HEK293 (cell line): Measurements from ENCODE around the gene KHSRP.

Experiments
- CTCF ChIA-PET: fragments of 350-600 bp; formaldehyde crosslinking; extraction: SDS; loops from one replicate; lab custom pipeline; 2021; ENCODE audit warnings: antibody characterized with exemption; lab: Yijun Ruan, JAX
- POLR2A ChIA-PET: fragments of 300-600 bp; formaldehyde crosslinking; extraction: SDS; loops from one replicate; lab custom pipeline; 2020; ENCODE audit warnings: antibody characterized with exemption, inconsistent platforms; lab: Yijun Ruan, JAX
- H3K27ac ChIP-seq: fragments of 200-500 bp; sonication (Bioruptor generic); 2 replicates; pipeline ENCODE4 v1.5.1; 2014; ENCODE audit warnings: low read depth, low read length, control low read depth, inconsistent platforms; ENCODE audit errors: extremely low read depth
- H3K36me3 ChIP-seq, 2 experiments: fragments of 200-500 bp in 1 of 2; sonication (Bioruptor generic) in 1 of 2; 1 replicate in 1 of 2; 2 replicates in 1 of 2; pipeline ENCODE4 v1.5.1; 2014 to 2017; ENCODE audit warnings: inconsistent platforms in 2 of 2, low read length in 2 of 2; ENCODE audit not compliant: control insufficient read depth in 2 of 2, insufficient read depth in 1 of 2
- H3K4me1 ChIP-seq: fragments of 200-500 bp; sonication (Bioruptor generic); 2 replicates; pipeline ENCODE4 v1.5.1; 2014; ENCODE audit warnings: mild to moderate bottlenecking, low read length, inconsistent platforms; ENCODE audit not compliant: control insufficient read depth, insufficient read depth
- H3K4me3 ChIP-seq: 2 replicates; pipeline ENCODE4 v1.5.1; 2011; ENCODE audit warnings: low read depth, mild to moderate bottlenecking, control low read depth, low read length, moderate library complexity
- H3K9me3 ChIP-seq: fragments of 200-500 bp; sonication (Bioruptor generic); 2 replicates; pipeline ENCODE4 v1.5.1; 2014; ENCODE audit warnings: low read depth, low read length, inconsistent platforms; ENCODE audit not compliant: control insufficient read depth, insufficient read depth
- FEZF1 ChIP-seq: fragments of 450-650 bp; formaldehyde crosslinking; IDR thresholded peaks from 2 replicates; pipeline ENCODE4 v1.5.1; 2016; ENCODE audit warnings: missing biosample characterization, missing genetic modification characterization
- KLF1 ChIP-seq: fragments of 450-650 bp; formaldehyde crosslinking; IDR thresholded peaks from 2 replicates; pipeline ENCODE4 v1.5.1; 2016; ENCODE audit warnings: missing biosample characterization, missing genetic modification characterization
- SETDB1 ChIP-seq: IDR thresholded peaks from one replicate; pipeline ENCODE4 v1.6.1; 2017; ENCODE audit warnings: mild to moderate bottlenecking, low read length, moderate library complexity, mixed read lengths; ENCODE audit not compliant: insufficient read length
- ZFP3 ChIP-seq: fragments of 450-650 bp; formaldehyde crosslinking; IDR thresholded peaks from 2 replicates; pipeline ENCODE4 v1.5.1; 2016; ENCODE audit warnings: low read depth, missing biosample characterization, missing genetic modification characterization
- ZIC2 ChIP-seq: fragments of 450-650 bp; formaldehyde crosslinking; IDR thresholded peaks from 2 replicates; pipeline ENCODE4 v1.5.1; 2016; ENCODE audit warnings: missing biosample characterization, missing genetic modification characterization
- ZNF211 ChIP-seq: fragments of 450-650 bp; formaldehyde crosslinking; IDR thresholded peaks from 2 replicates; pipeline ENCODE4 v1.5.1; 2016; ENCODE audit warnings: low read depth, missing biosample characterization, missing genetic modification characterization
- ZNF239 ChIP-seq: fragments of 450-650 bp; formaldehyde crosslinking; IDR thresholded peaks from 2 replicates; pipeline ENCODE4 v1.5.1; 2016; ENCODE audit warnings: missing biosample characterization, missing genetic modification characterization
- ZNF248 ChIP-seq: fragments of 450-650 bp; formaldehyde crosslinking; IDR thresholded peaks from 2 replicates; pipeline ENCODE4 v1.5.1; 2017; ENCODE audit warnings: missing biosample characterization, missing genetic modification characterization
- ZNF292 ChIP-seq: fragments of 450-650 bp; formaldehyde crosslinking; IDR thresholded peaks from 2 replicates; pipeline ENCODE4 v1.5.1; 2016; ENCODE audit warnings: low read depth, missing biosample characterization, missing genetic modification characterization, borderline replicate concordance
- ZNF558 ChIP-seq: fragments of 450-650 bp; formaldehyde crosslinking; IDR thresholded peaks from 2 replicates; pipeline ENCODE4 v1.5.1; 2016; ENCODE audit warnings: missing biosample characterization, missing genetic modification characterization
- ZNF560 ChIP-seq: fragments of 450-650 bp; formaldehyde crosslinking; IDR thresholded peaks from 2 replicates; pipeline ENCODE4 v1.5.1; 2017; ENCODE audit warnings: missing biosample characterization, missing genetic modification characterization, borderline replicate concordance
- ZNF561 ChIP-seq: fragments of 450-650 bp; IDR thresholded peaks from 2 replicates; pipeline ENCODE4 v1.5.1; 2018; ENCODE audit warnings: missing biosample characterization, missing genetic modification characterization, borderline replicate concordance
- ZNF596 ChIP-seq: fragments of 450-650 bp; IDR thresholded peaks from 2 replicates; pipeline ENCODE4 v1.5.0; 2018; ENCODE audit warnings: missing biosample characterization, mild to moderate bottlenecking, missing genetic modification characterization, moderate library complexity
- ZNF654 ChIP-seq: fragments of 450-650 bp; formaldehyde crosslinking; IDR thresholded peaks from 2 replicates; pipeline ENCODE4 v1.5.1; 2016; ENCODE audit warnings: low read depth, missing biosample characterization, missing genetic modification characterization
- ZNF76 ChIP-seq: fragments of 450-650 bp; formaldehyde crosslinking; IDR thresholded peaks from 2 replicates; pipeline ENCODE4; 2016; ENCODE audit warnings: low read depth, missing biosample characterization, missing genetic modification characterization, borderline replicate concordance
- ZNF792 ChIP-seq: fragments of 450-650 bp; formaldehyde crosslinking; IDR thresholded peaks from 2 replicates; pipeline ENCODE4 v1.5.1; 2016; ENCODE audit warnings: missing biosample characterization, missing genetic modification characterization
- TF ChIP-seq, protein P1 (sequence below): fragments of 450-650 bp; formaldehyde crosslinking; IDR thresholded peaks from 2 replicates; pipeline ENCODE4 v1.5.0; 2017; ENCODE audit warnings: missing biosample characterization, missing genetic modification characterization, borderline replicate concordance
- TF ChIP-seq, protein P2 (sequence below): fragments of 450-650 bp; formaldehyde crosslinking; IDR thresholded peaks from 2 replicates; pipeline ENCODE4 v1.5.1; 2016; ENCODE audit warnings: missing biosample characterization, missing genetic modification characterization, borderline replicate concordance
- TF ChIP-seq, protein P3 (sequence below): fragments of 450-650 bp; formaldehyde crosslinking; IDR thresholded peaks from 2 replicates; pipeline ENCODE4 v1.5.1; 2016; ENCODE audit warnings: missing biosample characterization, missing genetic modification characterization
- TF ChIP-seq, protein P4 (sequence below): fragments of 450-650 bp; formaldehyde crosslinking; IDR thresholded peaks from 2 replicates; pipeline ENCODE4; 2016; ENCODE audit warnings: missing biosample characterization, missing genetic modification characterization
- TF ChIP-seq, protein P5 (sequence below): fragments of 450-650 bp; formaldehyde crosslinking; IDR thresholded peaks from 2 replicates; pipeline ENCODE4 v1.5.1; 2017; ENCODE audit warnings: missing biosample characterization, missing genetic modification characterization
- TF ChIP-seq, protein P6 (sequence below): fragments of 450-650 bp; formaldehyde crosslinking; IDR thresholded peaks from 2 replicates; pipeline ENCODE4 v1.5.1; 2017; ENCODE audit warnings: missing biosample characterization, missing genetic modification characterization

KHSRP gene, protein sequence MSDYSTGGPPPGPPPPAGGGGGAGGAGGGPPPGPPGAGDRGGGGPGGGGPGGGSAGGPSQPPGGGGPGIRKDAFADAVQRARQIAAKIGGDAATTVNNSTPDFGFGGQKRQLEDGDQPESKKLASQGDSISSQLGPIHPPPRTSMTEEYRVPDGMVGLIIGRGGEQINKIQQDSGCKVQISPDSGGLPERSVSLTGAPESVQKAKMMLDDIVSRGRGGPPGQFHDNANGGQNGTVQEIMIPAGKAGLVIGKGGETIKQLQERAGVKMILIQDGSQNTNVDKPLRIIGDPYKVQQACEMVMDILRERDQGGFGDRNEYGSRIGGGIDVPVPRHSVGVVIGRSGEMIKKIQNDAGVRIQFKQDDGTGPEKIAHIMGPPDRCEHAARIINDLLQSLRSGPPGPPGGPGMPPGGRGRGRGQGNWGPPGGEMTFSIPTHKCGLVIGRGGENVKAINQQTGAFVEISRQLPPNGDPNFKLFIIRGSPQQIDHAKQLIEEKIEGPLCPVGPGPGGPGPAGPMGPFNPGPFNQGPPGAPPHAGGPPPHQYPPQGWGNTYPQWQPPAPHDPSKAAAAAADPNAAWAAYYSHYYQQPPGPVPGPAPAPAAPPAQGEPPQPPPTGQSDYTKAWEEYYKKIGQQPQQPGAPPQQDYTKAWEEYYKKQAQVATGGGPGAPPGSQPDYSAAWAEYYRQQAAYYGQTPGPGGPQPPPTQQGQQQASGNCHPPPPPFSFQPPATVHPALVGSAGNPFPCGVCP

DNA sequence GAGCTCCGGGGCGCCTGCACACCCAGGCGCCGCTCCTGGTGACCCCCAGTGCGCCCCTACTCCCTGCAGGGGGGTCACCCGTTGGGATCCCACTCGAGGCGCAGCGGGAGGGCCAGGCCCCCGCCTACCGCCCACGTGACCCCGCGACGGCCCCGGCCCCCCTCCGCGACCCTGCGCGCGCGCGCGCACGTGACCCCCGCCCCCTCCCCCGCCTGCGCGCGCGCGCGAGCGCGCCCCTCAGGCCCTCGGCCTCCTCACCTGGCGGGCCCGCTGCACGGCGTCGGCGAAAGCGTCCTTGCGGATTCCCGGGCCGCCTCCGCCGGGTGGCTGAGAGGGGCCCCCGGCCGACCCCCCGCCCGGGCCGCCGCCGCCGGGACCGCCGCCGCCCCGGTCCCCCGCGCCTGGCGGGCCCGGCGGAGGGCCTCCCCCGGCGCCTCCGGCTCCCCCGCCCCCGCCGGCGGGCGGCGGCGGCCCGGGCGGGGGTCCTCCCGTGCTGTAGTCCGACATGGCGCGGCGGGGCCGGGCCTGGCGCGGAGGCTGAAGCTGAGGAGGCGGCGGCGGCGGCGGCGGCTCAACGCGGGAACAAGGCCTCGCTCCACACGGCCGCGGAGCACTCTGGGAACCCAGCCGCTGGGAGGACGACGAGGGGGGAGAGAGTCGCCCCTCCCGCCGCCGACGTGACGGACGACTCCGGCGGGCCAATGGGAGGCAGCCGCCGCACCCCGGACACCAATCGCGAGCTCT lies at the start of gene KHSRP:
Gene KHSRP, minus strand, starts transcription at position 617 of the 744 bp plus-strand sequence. Its CDS starts 110 bp downstream, at position 507.
- POLR2A ChIA-PET: interaction anchor here (0.5 to 2.1 kb wide), 24 partner anchors 8 to 412 kb away, joined by 3 to 25 read pairs (median 4); partner anchors contain the start of genes ALKBH7, CLPP, GPR108 and GTF2F1
- Histone ChIP-seq H3K36me3 (peaks cover 6 to 40% of the 10 kb centered on the region in 2 experiments; a peak in 2 of 3 replicates), H3K4me3 (peak within 1 kb of the TSS; percentile 84), H3K9me3 (no peaks in the 10 kb centered on the region), H3K4me1 (peaks cover 7% of the 10 kb centered on the region), H3K27ac (peak within 1 kb of the TSS; percentile 79)
- CTCF ChIA-PET: interaction anchor here (0.6 kb wide), 1 partner anchor 503 kb away, joined by 3 read pairs; no protein-coding TSS in a partner anchor
- TF ChIP-seq ZNF792 (no peak), ZIC2 (tag by site-specific recombination) (peak; percentile 90), SETDB1 (no peak), ZNF558 (no peak), ZNF560 (tag by site-specific recombination) (no peak), ZNF561 (no peak), KLF1 (tag by site-specific recombination) (no peak), ZNF239 (no peak), FEZF1 (tag by site-specific recombination) (no peak), ZNF76 (tag by site-specific recombination) (peak; percentile 84), ZNF211 (tag by site-specific recombination) (no peak), ZNF292 (tag by site-specific recombination) (no peak), ZNF596 (tag by site-specific recombination) (no peak), ZFP3 (tag by site-specific recombination) (no peak), ZNF248 (tag by site-specific recombination) (no peak), ZNF654 (tag by site-specific recombination) (no peak)
- TF ChIP-seq, protein P1, sequence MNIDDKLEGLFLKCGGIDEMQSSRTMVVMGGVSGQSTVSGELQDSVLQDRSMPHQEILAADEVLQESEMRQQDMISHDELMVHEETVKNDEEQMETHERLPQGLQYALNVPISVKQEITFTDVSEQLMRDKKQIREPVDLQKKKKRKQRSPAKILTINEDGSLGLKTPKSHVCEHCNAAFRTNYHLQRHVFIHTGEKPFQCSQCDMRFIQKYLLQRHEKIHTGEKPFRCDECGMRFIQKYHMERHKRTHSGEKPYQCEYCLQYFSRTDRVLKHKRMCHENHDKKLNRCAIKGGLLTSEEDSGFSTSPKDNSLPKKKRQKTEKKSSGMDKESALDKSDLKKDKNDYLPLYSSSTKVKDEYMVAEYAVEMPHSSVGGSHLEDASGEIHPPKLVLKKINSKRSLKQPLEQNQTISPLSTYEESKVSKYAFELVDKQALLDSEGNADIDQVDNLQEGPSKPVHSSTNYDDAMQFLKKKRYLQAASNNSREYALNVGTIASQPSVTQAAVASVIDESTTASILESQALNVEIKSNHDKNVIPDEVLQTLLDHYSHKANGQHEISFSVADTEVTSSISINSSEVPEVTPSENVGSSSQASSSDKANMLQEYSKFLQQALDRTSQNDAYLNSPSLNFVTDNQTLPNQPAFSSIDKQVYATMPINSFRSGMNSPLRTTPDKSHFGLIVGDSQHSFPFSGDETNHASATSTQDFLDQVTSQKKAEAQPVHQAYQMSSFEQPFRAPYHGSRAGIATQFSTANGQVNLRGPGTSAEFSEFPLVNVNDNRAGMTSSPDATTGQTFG (tag by site-specific recombination): no peak
- TF ChIP-seq, protein P2, sequence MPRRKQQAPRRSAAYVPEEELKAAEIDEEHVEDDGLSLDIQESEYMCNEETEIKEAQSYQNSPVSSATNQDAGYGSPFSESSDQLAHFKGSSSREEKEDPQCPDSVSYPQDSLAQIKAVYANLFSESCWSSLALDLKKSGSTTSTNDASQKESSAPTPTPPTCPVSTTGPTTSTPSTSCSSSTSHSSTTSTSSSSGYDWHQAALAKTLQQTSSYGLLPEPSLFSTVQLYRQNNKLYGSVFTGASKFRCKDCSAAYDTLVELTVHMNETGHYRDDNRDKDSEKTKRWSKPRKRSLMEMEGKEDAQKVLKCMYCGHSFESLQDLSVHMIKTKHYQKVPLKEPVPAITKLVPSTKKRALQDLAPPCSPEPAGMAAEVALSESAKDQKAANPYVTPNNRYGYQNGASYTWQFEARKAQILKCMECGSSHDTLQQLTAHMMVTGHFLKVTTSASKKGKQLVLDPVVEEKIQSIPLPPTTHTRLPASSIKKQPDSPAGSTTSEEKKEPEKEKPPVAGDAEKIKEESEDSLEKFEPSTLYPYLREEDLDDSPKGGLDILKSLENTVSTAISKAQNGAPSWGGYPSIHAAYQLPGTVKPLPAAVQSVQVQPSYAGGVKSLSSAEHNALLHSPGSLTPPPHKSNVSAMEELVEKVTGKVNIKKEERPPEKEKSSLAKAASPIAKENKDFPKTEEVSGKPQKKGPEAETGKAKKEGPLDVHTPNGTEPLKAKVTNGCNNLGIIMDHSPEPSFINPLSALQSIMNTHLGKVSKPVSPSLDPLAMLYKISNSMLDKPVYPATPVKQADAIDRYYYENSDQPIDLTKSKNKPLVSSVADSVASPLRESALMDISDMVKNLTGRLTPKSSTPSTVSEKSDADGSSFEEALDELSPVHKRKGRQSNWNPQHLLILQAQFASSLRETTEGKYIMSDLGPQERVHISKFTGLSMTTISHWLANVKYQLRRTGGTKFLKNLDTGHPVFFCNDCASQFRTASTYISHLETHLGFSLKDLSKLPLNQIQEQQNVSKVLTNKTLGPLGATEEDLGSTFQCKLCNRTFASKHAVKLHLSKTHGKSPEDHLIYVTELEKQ: no peak
- TF ChIP-seq, protein P3, sequence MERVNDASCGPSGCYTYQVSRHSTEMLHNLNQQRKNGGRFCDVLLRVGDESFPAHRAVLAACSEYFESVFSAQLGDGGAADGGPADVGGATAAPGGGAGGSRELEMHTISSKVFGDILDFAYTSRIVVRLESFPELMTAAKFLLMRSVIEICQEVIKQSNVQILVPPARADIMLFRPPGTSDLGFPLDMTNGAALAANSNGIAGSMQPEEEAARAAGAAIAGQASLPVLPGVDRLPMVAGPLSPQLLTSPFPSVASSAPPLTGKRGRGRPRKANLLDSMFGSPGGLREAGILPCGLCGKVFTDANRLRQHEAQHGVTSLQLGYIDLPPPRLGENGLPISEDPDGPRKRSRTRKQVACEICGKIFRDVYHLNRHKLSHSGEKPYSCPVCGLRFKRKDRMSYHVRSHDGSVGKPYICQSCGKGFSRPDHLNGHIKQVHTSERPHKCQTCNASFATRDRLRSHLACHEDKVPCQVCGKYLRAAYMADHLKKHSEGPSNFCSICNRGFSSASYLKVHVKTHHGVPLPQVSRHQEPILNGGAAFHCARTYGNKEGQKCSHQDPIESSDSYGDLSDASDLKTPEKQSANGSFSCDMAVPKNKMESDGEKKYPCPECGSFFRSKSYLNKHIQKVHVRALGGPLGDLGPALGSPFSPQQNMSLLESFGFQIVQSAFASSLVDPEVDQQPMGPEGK (tag by site-specific recombination): peak; percentile 98
- TF ChIP-seq, protein P4, sequence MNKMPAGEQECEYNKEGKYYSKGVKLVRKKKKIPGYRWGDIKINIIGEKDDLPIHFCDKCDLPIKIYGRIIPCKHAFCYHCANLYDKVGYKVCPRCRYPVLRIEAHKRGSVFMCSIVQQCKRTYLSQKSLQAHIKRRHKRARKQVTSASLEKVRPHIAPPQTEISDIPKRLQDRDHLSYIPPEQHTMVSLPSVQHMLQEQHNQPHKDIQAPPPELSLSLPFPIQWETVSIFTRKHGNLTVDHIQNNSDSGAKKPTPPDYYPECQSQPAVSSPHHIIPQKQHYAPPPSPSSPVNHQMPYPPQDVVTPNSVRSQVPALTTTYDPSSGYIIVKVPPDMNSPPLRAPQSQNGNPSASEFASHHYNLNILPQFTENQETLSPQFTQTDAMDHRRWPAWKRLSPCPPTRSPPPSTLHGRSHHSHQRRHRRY (tag by site-specific recombination): no peak
- TF ChIP-seq, protein P5, sequence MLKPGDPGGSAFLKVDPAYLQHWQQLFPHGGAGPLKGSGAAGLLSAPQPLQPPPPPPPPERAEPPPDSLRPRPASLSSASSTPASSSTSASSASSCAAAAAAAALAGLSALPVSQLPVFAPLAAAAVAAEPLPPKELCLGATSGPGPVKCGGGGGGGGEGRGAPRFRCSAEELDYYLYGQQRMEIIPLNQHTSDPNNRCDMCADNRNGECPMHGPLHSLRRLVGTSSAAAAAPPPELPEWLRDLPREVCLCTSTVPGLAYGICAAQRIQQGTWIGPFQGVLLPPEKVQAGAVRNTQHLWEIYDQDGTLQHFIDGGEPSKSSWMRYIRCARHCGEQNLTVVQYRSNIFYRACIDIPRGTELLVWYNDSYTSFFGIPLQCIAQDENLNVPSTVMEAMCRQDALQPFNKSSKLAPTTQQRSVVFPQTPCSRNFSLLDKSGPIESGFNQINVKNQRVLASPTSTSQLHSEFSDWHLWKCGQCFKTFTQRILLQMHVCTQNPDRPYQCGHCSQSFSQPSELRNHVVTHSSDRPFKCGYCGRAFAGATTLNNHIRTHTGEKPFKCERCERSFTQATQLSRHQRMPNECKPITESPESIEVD (tag by site-specific recombination): no peak
- TF ChIP-seq, protein P6, sequence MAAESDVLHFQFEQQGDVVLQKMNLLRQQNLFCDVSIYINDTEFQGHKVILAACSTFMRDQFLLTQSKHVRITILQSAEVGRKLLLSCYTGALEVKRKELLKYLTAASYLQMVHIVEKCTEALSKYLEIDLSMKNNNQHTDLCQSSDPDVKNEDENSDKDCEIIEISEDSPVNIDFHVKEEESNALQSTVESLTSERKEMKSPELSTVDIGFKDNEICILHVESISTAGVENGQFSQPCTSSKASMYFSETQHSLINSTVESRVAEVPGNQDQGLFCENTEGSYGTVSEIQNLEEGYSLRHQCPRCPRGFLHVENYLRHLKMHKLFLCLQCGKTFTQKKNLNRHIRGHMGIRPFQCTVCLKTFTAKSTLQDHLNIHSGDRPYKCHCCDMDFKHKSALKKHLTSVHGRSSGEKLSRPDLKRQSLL (tag by site-specific recombination): no peak
